ENCODE results near the gene MLLT3. TPM values are rescaled to one million over a fixed set of nuclear protein-coding genes. Genes with fewer than 3 reads are reported as not detected.
"Not testable (repeated sequence)": the region's sequence is repeated elsewhere in the genome, so short reads cannot be mapped to it uniquely, and the experiment has no call there.

MLLT3 gene
- total RNA-seq, 2 experiments from 2014 or later, result 42.5 to 49.2 TPM

GRCh38 chr9:20597862-20598261 lies 24.4 kb downstream of the MLLT3 start:
- Mint-ChIP-seq H3K27me3 (no peaks in the 10 kb centered on the region), H3K36me3 (ENCODE audit: low read depth) (peaks cover 12% of the 10 kb centered on the region), H3K27ac (no peak overlapping the region), H3K9me3 (ENCODE audit: low read depth) (no peaks in the 10 kb centered on the region), H3K4me1 (peaks cover 70% of the 10 kb centered on the region), H3K4me3 (no peak overlapping the region)
- ChIA-PET CTCF (interaction anchor here (0.8 to 0.9 kb wide), 3 partner anchors 14 to 175 kb away, joined by 3 to 4 read pairs (median 3); no protein-coding TSS in a partner anchor), POLR2A (no interaction called here)
- ATAC-seq, result no peak
- no peak for DNase-seq
- intact Hi-C loops (cut with DNase I, micrococcal nuclease), result no loop called here

- H3K36me3 Mint-ChIP-seq (ENCODE audit: low read depth), result peaks cover 9% of the 10 kb centered on the region
- H3K27me3 Mint-ChIP-seq, result no peaks in the 10 kb centered on the region
- intact Hi-C loops (cut with DNase I, micrococcal nuclease), result no loop called here
- peaks cover 56% of the 10 kb centered on the region for H3K4me1 Mint-ChIP-seq
- no peak for DNase-seq
- no peak overlapping the region for H3K27ac Mint-ChIP-seq
- H3K4me3 Mint-ChIP-seq, result no peak overlapping the region
- ChIA-PET CTCF (no interaction called here), POLR2A (no interaction called here)
- no peaks in the 10 kb centered on the region for H3K9me3 Mint-ChIP-seq (ENCODE audit: low read depth)
- ATAC-seq, result no peak
Measured at GRCh38 chr9:20594608-20595007, 27.7 kb downstream of the MLLT3 start.

GRCh38 chr9:20593537-20593936 lies 28.8 kb downstream of the MLLT3 start:
- Mint-ChIP-seq H3K36me3 (ENCODE audit: low read depth) (peaks cover 4% of the 10 kb centered on the region), H3K4me1 (peaks cover 49% of the 10 kb centered on the region), H3K27me3 (no peaks in the 10 kb centered on the region), H3K4me3 (no peak overlapping the region), H3K9me3 (ENCODE audit: low read depth) (no peaks in the 10 kb centered on the region), H3K27ac (no peak overlapping the region)
- DNase-seq, result no peak
- POLR2A ChIA-PET, result no interaction called here
- intact Hi-C loops (cut with DNase I, micrococcal nuclease), result no loop called here
- CTCF ChIA-PET, result interaction anchor here (1.0 kb wide), 1 partner anchor 16 kb away, joined by 4 read pairs; no protein-coding TSS in a partner anchor
- no peak for ATAC-seq

- H3K4me3 Mint-ChIP-seq, result no peak overlapping the region
- ATAC-seq (no peak), DNase-seq (no peak)
- POLR2A ChIA-PET, result no interaction called here
- no peak overlapping the region for H3K27ac Mint-ChIP-seq
- intact Hi-C loops (cut with DNase I, micrococcal nuclease), result no loop called here
- CTCF ChIA-PET, result interaction anchor here (0.7 to 1.0 kb wide), 2 partner anchors 17 to 897 kb away, joined by 3 to 4 read pairs; no protein-coding TSS in a partner anchor
- H3K36me3 Mint-ChIP-seq (ENCODE audit: low read depth), result peaks cover 7% of the 10 kb centered on the region
- no peaks in the 10 kb centered on the region for H3K27me3 Mint-ChIP-seq
- peaks cover 45% of the 10 kb centered on the region for H3K4me1 Mint-ChIP-seq
- no peaks in the 10 kb centered on the region for H3K9me3 Mint-ChIP-seq (ENCODE audit: low read depth)
Measured at GRCh38 chr9:20593105-20593504, 29.2 kb downstream of the MLLT3 start.

- peaks cover 7% of the 10 kb centered on the region for H3K36me3 Mint-ChIP-seq (ENCODE audit: low read depth)
- intact Hi-C loops (cut with DNase I, micrococcal nuclease), result no loop called here
- no peak overlapping the region for H3K4me3 Mint-ChIP-seq
- no peaks in the 10 kb centered on the region for H3K9me3 Mint-ChIP-seq (ENCODE audit: low read depth)
- ChIA-PET POLR2A (no interaction called here), CTCF (interaction anchor here (0.7 to 1.0 kb wide), 2 partner anchors 17 to 896 kb away, joined by 3 to 4 read pairs; no protein-coding TSS in a partner anchor)
- peaks cover 41% of the 10 kb centered on the region for H3K4me1 Mint-ChIP-seq
- DNase-seq (no peak), ATAC-seq (no peak)
- no peak overlapping the region for H3K27ac Mint-ChIP-seq
- no peaks in the 10 kb centered on the region for H3K27me3 Mint-ChIP-seq
Measured at GRCh38 chr9:20592673-20593072, 29.6 kb downstream of the MLLT3 start.

- no peaks in the 10 kb centered on the region for H3K9me3 Mint-ChIP-seq (ENCODE audit: low read depth)
- no peak overlapping the region for H3K4me3 Mint-ChIP-seq
- peaks cover 7% of the 10 kb centered on the region for H3K36me3 Mint-ChIP-seq (ENCODE audit: low read depth)
- DNase-seq, result no peak
- ATAC-seq, result no peak
- POLR2A ChIA-PET, result no interaction called here
- no peaks in the 10 kb centered on the region for H3K27me3 Mint-ChIP-seq
- peaks cover 36% of the 10 kb centered on the region for H3K4me1 Mint-ChIP-seq
- no peak overlapping the region for H3K27ac Mint-ChIP-seq
- intact Hi-C loops (cut with DNase I, micrococcal nuclease), result no loop called here
- CTCF ChIA-PET, result no interaction called here
Measured at GRCh38 chr9:20591223-20591622, 31.1 kb downstream of the MLLT3 start.

- H3K27me3 Mint-ChIP-seq, result no peaks in the 10 kb centered on the region
- DNase-seq (no peak), ATAC-seq (no peak)
- H3K9me3 Mint-ChIP-seq (ENCODE audit: low read depth), result peaks cover 1% of the 10 kb centered on the region
- ChIA-PET POLR2A (interaction anchor here (0.6 kb wide), 1 partner anchor 36 kb away, joined by 3 read pairs; no protein-coding TSS in a partner anchor), CTCF (interaction anchor here (0.9 kb wide), 1 partner anchor 10 kb away, joined by 3 read pairs; no protein-coding TSS in a partner anchor)
- intact Hi-C loops (cut with DNase I, micrococcal nuclease), result no loop called here
- no peak overlapping the region for H3K4me3 Mint-ChIP-seq
- H3K27ac Mint-ChIP-seq, result no peak overlapping the region
- H3K36me3 Mint-ChIP-seq (ENCODE audit: low read depth), result peaks cover 15% of the 10 kb centered on the region
- H3K4me1 Mint-ChIP-seq, result peaks cover 50% of the 10 kb centered on the region
Measured at GRCh38 chr9:20584968-20585643, 37.2 kb downstream of the MLLT3 start.

GRCh38 chr9:20583088-20583487 lies 39.2 kb downstream of the MLLT3 start:
- intact Hi-C loops (cut with DNase I, micrococcal nuclease); ATAC-seq; POLR2A ChIA-PET; H3K4me3 Mint-ChIP-seq; H3K27me3 Mint-ChIP-seq; H3K27ac Mint-ChIP-seq; H3K9me3 Mint-ChIP-seq (ENCODE audit: low read depth); DNase-seq: not testable (repeated sequence)
- CTCF ChIA-PET, result interaction anchor here (0.6 kb wide), 1 partner anchor 13 kb away, joined by 3 read pairs; no protein-coding TSS in a partner anchor
- Mint-ChIP-seq H3K36me3 (ENCODE audit: low read depth) (peaks cover 14% of the 10 kb centered on the region), H3K4me1 (peaks cover 60% of the 10 kb centered on the region)

- no peaks in the 10 kb centered on the region for H3K27me3 Mint-ChIP-seq
- H3K27ac Mint-ChIP-seq, result no peak overlapping the region
- peaks cover 20% of the 10 kb centered on the region for H3K36me3 Mint-ChIP-seq (ENCODE audit: low read depth)
- DNase-seq (no peak), ATAC-seq (peak; percentile 27)
- POLR2A ChIA-PET, result no interaction called here
- peaks cover 66% of the 10 kb centered on the region for H3K4me1 Mint-ChIP-seq
- CTCF ChIA-PET, result no interaction called here
- no peak overlapping the region for H3K4me3 Mint-ChIP-seq
- H3K9me3 Mint-ChIP-seq (ENCODE audit: low read depth), result peaks cover 1% of the 10 kb centered on the region
- intact Hi-C loops (cut with DNase I, micrococcal nuclease), result no loop called here
Measured at GRCh38 chr9:20582150-20582549, 40.1 kb downstream of the MLLT3 start.

- no peak for ATAC-seq
- no peak for DNase-seq
- intact Hi-C loops (cut with DNase I, micrococcal nuclease), result no loop called here
- ChIA-PET CTCF (no interaction called here), POLR2A (no interaction called here)
- H3K9me3 Mint-ChIP-seq (ENCODE audit: low read depth), result peaks cover 9% of the 10 kb centered on the region
- peaks cover 32% of the 10 kb centered on the region for H3K36me3 Mint-ChIP-seq (ENCODE audit: low read depth)
- no peak overlapping the region for H3K4me3 Mint-ChIP-seq
- H3K27me3 Mint-ChIP-seq, result no peaks in the 10 kb centered on the region
- peaks cover 66% of the 10 kb centered on the region for H3K4me1 Mint-ChIP-seq
- H3K27ac Mint-ChIP-seq, result no peak overlapping the region
Measured at GRCh38 chr9:20580673-20581072, 41.6 kb downstream of the MLLT3 start.

GRCh38 chr9:20579524-20580314 lies 42.6 kb downstream of the MLLT3 start:
- no peak overlapping the region for H3K27ac Mint-ChIP-seq
- peaks cover 39% of the 10 kb centered on the region for H3K36me3 Mint-ChIP-seq (ENCODE audit: low read depth)
- no peak for DNase-seq
- intact Hi-C loops (cut with DNase I, micrococcal nuclease), result no loop called here
- H3K9me3 Mint-ChIP-seq (ENCODE audit: low read depth), result peaks cover 14% of the 10 kb centered on the region
- no peaks in the 10 kb centered on the region for H3K27me3 Mint-ChIP-seq
- peak; percentile 77 for ATAC-seq
- CTCF ChIA-PET, result interaction anchor here (0.6 to 1.7 kb wide), 7 partner anchors 10 to 39 kb away, joined by 3 to 5 read pairs (median 3); no protein-coding TSS in a partner anchor
- H3K4me1 Mint-ChIP-seq, result peaks cover 61% of the 10 kb centered on the region
- no peak overlapping the region for H3K4me3 Mint-ChIP-seq
- POLR2A ChIA-PET, result no interaction called here

All from activated CD4-positive, alpha-beta T cell treated with anti-CD3 and anti-CD28 coated beads for 36 hours (primary cell).